DLD1 (cell line): Measurements from ENCODE around the gene ARG2.

Source experiments
- in situ Hi-C: cut with HindIII; loops from 2 replicates; pipeline ENCODE4 v1.10.0; 2017; ENCODE audit warnings: low sequenced_read_pairs

The ARG2 gene

GRCh38 chr14:67675219-67675582 is 55.5 kb downstream of the ARG2 start:
- in situ Hi-C loops: no loop called here

- in situ Hi-C loops: no loop called here
These were observed 59.3 kb downstream of the ARG2 start for GRCh38 chr14:67679006-67679405.

- in situ Hi-C loops: no loop called here
These were observed 60.4 kb downstream of the ARG2 start for GRCh38 chr14:67680121-67680602.

GRCh38 chr14:67680941-67681340 is 61.2 kb downstream of the ARG2 start:
- in situ Hi-C loops: no loop called here

- in situ Hi-C loops: no loop called here
These were observed 64.1 kb downstream of the ARG2 start for GRCh38 chr14:67683842-67684241.

GRCh38 chr14:67690011-67690410 is 70.3 kb downstream of the ARG2 start:
- in situ Hi-C loops: no loop called here

- in situ Hi-C loops: no loop called here
These were observed 75.2 kb downstream of the ARG2 start for GRCh38 chr14:67694791-67695393.

GRCh38 chr14:67695394-67695949 is 75.8 kb downstream of the ARG2 start, which contains the start of gene RDH11:
Gene RDH11 (minus strand): TSS chr14:67695764. CDS start chr14:67695703, 61 bp downstream.
- in situ Hi-C loops: no loop called here

- in situ Hi-C loops: no loop called here
These were observed 77.3 kb downstream of the ARG2 start for GRCh38 chr14:67697006-67697405.

GRCh38 chr14:67698179-67698578 is 78.5 kb downstream of the ARG2 start:
- in situ Hi-C loops: no loop called here
